HG03103 (cell line): ENCODE data around the gene GSTM3.
A peak's percentile ranks its signal among the peaks of the same experiment; 100 is the strongest.
"Not testable (repeated sequence)": the region's sequence is repeated elsewhere in the genome, so short reads cannot be mapped to it uniquely, and the experiment has no call there.

ENCODE experiments used
- ATAC-seq: cut with Tn5 transposase; IDR thresholded peaks from one replicate; pipeline ENCODE4 v1.9.1; 2021; ENCODE audit warnings: low read depth; ENCODE audit not compliant: unreplicated experiment

GSTM3 gene

GRCh38 chr1:109762821-109763645 lies 22.2 kb upstream of the GSTM3 start:
- no peak for ATAC-seq

GRCh38 chr1:109762039-109762585 lies 21.3 kb upstream of the GSTM3 start:
- ATAC-seq, result no peak

GRCh38 chr1:109761227-109762038 lies 20.6 kb upstream of the GSTM3 start:
- ATAC-seq, result no peak

GRCh38 chr1:109760581-109761226 lies 19.9 kb upstream of the GSTM3 start:
- no peak for ATAC-seq

GRCh38 chr1:109759513-109760334 lies 18.9 kb upstream of the GSTM3 start:
- ATAC-seq, result no peak

GRCh38 chr1:109757936-109758786 lies 17.3 kb upstream of the GSTM3 start:
- ATAC-seq, result no peak

- ATAC-seq, result no peak
These were observed 16.1 kb upstream of the GSTM3 start for GRCh38 chr1:109756848-109757521.

GRCh38 chr1:109756325-109756724 lies 15.5 kb upstream of the GSTM3 start:
- not testable (repeated sequence) for ATAC-seq

- ATAC-seq, result no peak
These were observed 13.9 kb upstream of the GSTM3 start for GRCh38 chr1:109754738-109755137.

- ATAC-seq, result no peak
These were observed 10.9 kb upstream of the GSTM3 start for GRCh38 chr1:109751531-109752260.

- ATAC-seq, result no peak
These were observed 10.1 kb upstream of the GSTM3 start for GRCh38 chr1:109750920-109751319.

- ATAC-seq, result no peak
These were observed 9.5 kb upstream of the GSTM3 start for GRCh38 chr1:109750241-109750882.

- no peak for ATAC-seq
These were observed 8.4 kb upstream of the GSTM3 start for GRCh38 chr1:109749221-109749620.

- ATAC-seq, result not testable (repeated sequence)
These were observed 7.5 kb upstream of the GSTM3 start for GRCh38 chr1:109748311-109748710.

- ATAC-seq, result peak; percentile 73
These were observed 862 bp downstream of the GSTM3 start for GRCh38 chr1:109739738-109740614.

GRCh38 chr1:109733236-109733870 lies 7.5 kb downstream of the GSTM3 start:
- no peak for ATAC-seq
